ENCODE measurements around the gene CNTLN. TPM values are rescaled to one million over a fixed set of nuclear protein-coding genes. Genes with fewer than 3 reads are reported as not detected.

Gene CNTLN
- total RNA-seq, 3 donors from 2014 or later (not counting 1 experiment from before 2014, with no cell fraction given): 0.32 to 1.6 (median 0.63) TPM

- H3K4me1 ChIP-seq (ENCODE audit: control insufficient read depth, insufficient read depth, low read length): no peaks in the 10 kb centered on the region
- no peaks in the 10 kb centered on the region for H3K36me3 ChIP-seq (ENCODE audit: control insufficient read depth, insufficient read depth, low read length)
- ATAC-seq (no peak), DNase-seq (no peak)
- no peak overlapping the region for H3K27ac ChIP-seq (ENCODE audit: low read length)
- no peaks in the 10 kb centered on the region for H3K4me1 Mint-ChIP-seq
- no peak overlapping the region for H3K27ac Mint-ChIP-seq
- H3K9me3 ChIP-seq (ENCODE audit: control insufficient read depth, insufficient read depth, low read length): no peaks in the 10 kb centered on the region
- H3K9me3 Mint-ChIP-seq: peaks cover 0 to 7% of the 10 kb centered on the region in 2 donors
- no peak overlapping the region for H3K4me3 ChIP-seq (ENCODE audit: low read length)
- no peaks in the 10 kb centered on the region for H3K27me3 Mint-ChIP-seq (ENCODE audit: low read depth in 2 of 2)
- no peak overlapping the region for H3K4me3 Mint-ChIP-seq
- no peaks in the 10 kb centered on the region for H3K27me3 ChIP-seq (ENCODE audit: control insufficient read depth, insufficient read depth, low read length)
- intact Hi-C loops (cut with micrococcal nuclease): no loop called here
- 84% methylated on average over 3 of the region's 4 CpGs for WGBS (ENCODE audit: insufficient coverage)
- no peaks in the 10 kb centered on the region for H3K36me3 Mint-ChIP-seq
- no peak for TF ChIP-seq CTCF (IDR thresholded peaks at IDR 0.05)
Measured at GRCh38 chr9:17318821-17319320, 184.0 kb downstream of the CNTLN start.

GRCh38 chr9:17319864-17320263, 185.0 kb downstream of the CNTLN start:
- ATAC-seq (no peak), DNase-seq (no peak)
- WGBS (ENCODE audit: insufficient coverage): 38% methylated on average over 1 of the region's 1 CpG
- no peaks in the 10 kb centered on the region for H3K27me3 Mint-ChIP-seq (ENCODE audit: low read depth in 2 of 2)
- Histone ChIP-seq H3K27me3 (ENCODE audit: control insufficient read depth, insufficient read depth, low read length) (no peaks in the 10 kb centered on the region), H3K9me3 (ENCODE audit: control insufficient read depth, insufficient read depth, low read length) (no peaks in the 10 kb centered on the region), H3K4me3 (ENCODE audit: low read length) (no peak overlapping the region), H3K4me1 (ENCODE audit: control insufficient read depth, insufficient read depth, low read length) (no peaks in the 10 kb centered on the region), H3K36me3 (ENCODE audit: control insufficient read depth, insufficient read depth, low read length) (no peaks in the 10 kb centered on the region), H3K27ac (ENCODE audit: low read length) (no peak overlapping the region)
- no peak overlapping the region for H3K4me3 Mint-ChIP-seq
- TF ChIP-seq CTCF (IDR thresholded peaks at IDR 0.05): no peak
- intact Hi-C loops (cut with micrococcal nuclease): no loop called here
- no peaks in the 10 kb centered on the region for H3K4me1 Mint-ChIP-seq
- H3K36me3 Mint-ChIP-seq: no peaks in the 10 kb centered on the region
- peaks cover 0 to 5% of the 10 kb centered on the region in 2 donors for H3K9me3 Mint-ChIP-seq
- H3K27ac Mint-ChIP-seq: no peak overlapping the region

GRCh38 chr9:17322882-17323864, 188.3 kb downstream of the CNTLN start:
- H3K27ac ChIP-seq (ENCODE audit: low read length): no peak overlapping the region
- H3K27me3 ChIP-seq (ENCODE audit: control insufficient read depth, insufficient read depth, low read length): no peaks in the 10 kb centered on the region
- no peaks in the 10 kb centered on the region for H3K36me3 ChIP-seq (ENCODE audit: control insufficient read depth, insufficient read depth, low read length)
- peaks cover 0 to 2% of the 10 kb centered on the region in 2 donors for H3K9me3 Mint-ChIP-seq
- intact Hi-C loops (cut with micrococcal nuclease): no loop called here
- H3K4me1 Mint-ChIP-seq: no peaks in the 10 kb centered on the region
- no peaks in the 10 kb centered on the region for H3K36me3 Mint-ChIP-seq
- DNase-seq (no peak), ATAC-seq (no peak)
- H3K4me3 ChIP-seq (ENCODE audit: low read length): no peak overlapping the region
- WGBS (ENCODE audit: insufficient coverage): 91% methylated on average over 9 of the region's 10 CpGs
- H3K4me1 ChIP-seq (ENCODE audit: control insufficient read depth, insufficient read depth, low read length): no peaks in the 10 kb centered on the region
- no peaks in the 10 kb centered on the region for H3K27me3 Mint-ChIP-seq (ENCODE audit: low read depth in 2 of 2)
- H3K27ac Mint-ChIP-seq: no peak overlapping the region
- no peak overlapping the region for H3K4me3 Mint-ChIP-seq
- TF ChIP-seq CTCF (IDR thresholded peaks at IDR 0.05): no peak
- no peaks in the 10 kb centered on the region for H3K9me3 ChIP-seq (ENCODE audit: control insufficient read depth, insufficient read depth, low read length)
